Measurements from ENCODE around the gene AVEN.
"Not testable (repeated sequence)": the region's sequence is repeated elsewhere in the genome, so short reads cannot be mapped to it uniquely, and the experiment has no call there.

Gene AVEN

GRCh38 chr15:34043813-34044212, 4.8 kb upstream of the AVEN start:
- in situ Hi-C loops (cut with MboI; ENCODE audit: low pct_unique_long_range_greater_than_20kb, low sequenced_read_pairs): no loop called here
- no peak for DNase-seq

- DNase-seq: no peak
- in situ Hi-C loops (cut with MboI; ENCODE audit: low pct_unique_long_range_greater_than_20kb, low sequenced_read_pairs): no loop called here
Measured at GRCh38 chr15:34043391-34043790, 4.4 kb upstream of the AVEN start.

DNA sequence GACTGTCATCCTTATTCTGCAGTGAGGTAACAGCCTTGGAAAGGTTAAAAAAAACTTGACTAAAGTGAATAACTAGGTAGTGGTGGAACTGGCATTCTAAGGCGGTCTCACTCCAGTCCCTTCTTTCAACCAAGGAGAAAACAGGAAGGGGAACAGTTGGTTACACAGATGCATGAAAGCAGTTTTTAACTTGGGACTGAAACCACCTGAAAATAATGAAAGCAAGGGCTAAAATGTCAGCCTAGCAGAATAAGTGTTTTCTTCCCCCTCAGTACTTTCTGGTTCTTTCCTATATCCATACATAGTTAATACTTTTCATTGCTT, 748 bp upstream of the AVEN start:
- DNase-seq: peak; percentile 61
- in situ Hi-C loops (cut with MboI; ENCODE audit: low pct_unique_long_range_greater_than_20kb, low sequenced_read_pairs): no loop called here

DNA sequence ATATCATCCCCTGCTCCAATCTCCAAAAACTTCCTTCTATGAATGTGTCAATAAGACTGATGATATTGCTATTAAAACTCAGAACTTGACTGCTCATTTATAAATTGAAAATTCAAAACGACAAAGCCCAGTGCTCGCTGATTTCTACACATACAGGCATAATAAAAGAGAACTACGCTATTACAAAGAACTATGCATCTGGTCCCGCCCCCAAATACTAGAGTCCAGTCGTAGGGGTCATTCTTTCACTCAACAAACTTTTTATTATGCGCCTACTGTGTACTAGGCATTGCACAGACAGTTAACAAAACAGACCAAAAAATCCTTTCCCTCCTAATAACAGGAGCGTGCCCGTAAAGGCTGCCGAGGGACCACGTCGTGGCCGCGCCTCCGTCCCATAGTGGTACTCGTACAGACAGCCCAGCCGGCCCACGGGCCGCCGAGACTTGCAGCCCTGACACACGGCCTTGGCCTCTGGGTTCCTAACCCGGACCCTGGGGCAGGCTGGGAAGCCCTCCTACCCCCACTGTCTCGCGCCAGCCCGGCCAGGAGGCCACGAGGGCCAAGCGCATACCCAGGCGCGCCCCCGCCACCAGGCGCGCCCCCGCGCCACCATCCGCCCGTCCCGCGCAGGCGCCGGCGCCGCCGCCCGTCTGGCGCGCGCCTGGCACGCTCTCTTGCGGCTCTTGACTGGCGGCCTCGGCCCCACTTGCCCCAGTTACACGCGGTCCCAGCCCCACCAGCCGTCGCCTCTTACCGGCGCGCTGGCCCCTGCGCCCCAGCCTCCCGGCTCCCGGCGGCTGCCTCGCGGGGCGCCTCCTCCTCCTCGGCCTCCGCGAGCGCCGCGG, 757 bp downstream of the AVEN start:
- in situ Hi-C loops (cut with MboI; ENCODE audit: low pct_unique_long_range_greater_than_20kb, low sequenced_read_pairs): no loop called here
- peak; percentile 72 for DNase-seq

- DNase-seq: no peak
- in situ Hi-C loops (cut with MboI; ENCODE audit: low pct_unique_long_range_greater_than_20kb, low sequenced_read_pairs): no loop called here
Measured at GRCh38 chr15:34031987-34032760, 6.8 kb downstream of the AVEN start.

- in situ Hi-C loops (cut with MboI; ENCODE audit: low pct_unique_long_range_greater_than_20kb, low sequenced_read_pairs): no loop called here
- no peak for DNase-seq
Measured at GRCh38 chr15:34027606-34028005, 11.4 kb downstream of the AVEN start.

DNA sequence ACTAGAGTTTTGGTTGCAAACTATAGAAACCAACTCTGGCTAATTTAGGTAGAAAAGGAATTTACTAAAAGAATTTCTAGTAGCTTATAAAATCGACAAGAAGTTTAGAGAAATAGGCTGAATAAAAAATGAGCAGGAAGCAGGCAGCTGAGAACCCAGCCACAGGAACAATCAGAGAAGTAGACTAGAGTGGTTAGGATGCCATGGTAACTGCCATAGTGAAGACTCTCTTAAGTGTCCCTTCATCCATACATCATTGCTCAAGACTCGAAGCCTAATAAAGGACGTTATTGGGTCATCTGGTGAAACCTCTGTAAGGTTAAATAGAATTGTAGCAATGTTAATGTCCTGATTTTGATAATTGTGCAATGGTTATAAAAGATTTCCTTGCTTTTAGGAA, 13.8 kb downstream of the AVEN start:
- in situ Hi-C loops (cut with MboI; ENCODE audit: low pct_unique_long_range_greater_than_20kb, low sequenced_read_pairs): no loop called here

GRCh38 chr15:34023907-34024306, 15.1 kb downstream of the AVEN start:
- no peak for DNase-seq
- in situ Hi-C loops (cut with MboI; ENCODE audit: low pct_unique_long_range_greater_than_20kb, low sequenced_read_pairs): no loop called here

More for the DNA sequence above, 13.8 kb downstream of the AVEN start:
- no peak for DNase-seq

- DNase-seq: no peak
- in situ Hi-C loops (cut with MboI; ENCODE audit: low pct_unique_long_range_greater_than_20kb, low sequenced_read_pairs): no loop called here
Measured at GRCh38 chr15:34019369-34019990, 19.5 kb downstream of the AVEN start.

DNA sequence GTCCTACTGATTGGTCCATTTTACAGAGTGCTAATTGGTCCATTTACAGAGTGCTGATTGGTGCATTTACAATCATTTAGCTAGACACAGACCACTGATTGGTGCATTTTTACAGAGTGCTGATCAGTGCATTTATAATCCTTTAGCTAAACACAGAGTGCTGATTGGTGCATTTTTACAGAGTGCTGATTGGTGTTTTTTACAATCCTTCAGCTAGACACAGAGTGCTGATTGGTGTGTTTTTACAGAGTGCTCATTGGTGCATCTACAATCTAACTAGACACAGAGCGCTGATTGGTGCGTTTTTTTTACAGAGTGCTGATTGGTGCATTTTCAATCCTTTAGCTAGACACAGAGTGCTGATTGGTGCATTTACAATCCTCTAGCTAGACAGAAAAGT, 20.3 kb downstream of the AVEN start:
- DNase-seq; in situ Hi-C loops (cut with MboI; ENCODE audit: low pct_unique_long_range_greater_than_20kb, low sequenced_read_pairs): not testable (repeated sequence)

DNA sequence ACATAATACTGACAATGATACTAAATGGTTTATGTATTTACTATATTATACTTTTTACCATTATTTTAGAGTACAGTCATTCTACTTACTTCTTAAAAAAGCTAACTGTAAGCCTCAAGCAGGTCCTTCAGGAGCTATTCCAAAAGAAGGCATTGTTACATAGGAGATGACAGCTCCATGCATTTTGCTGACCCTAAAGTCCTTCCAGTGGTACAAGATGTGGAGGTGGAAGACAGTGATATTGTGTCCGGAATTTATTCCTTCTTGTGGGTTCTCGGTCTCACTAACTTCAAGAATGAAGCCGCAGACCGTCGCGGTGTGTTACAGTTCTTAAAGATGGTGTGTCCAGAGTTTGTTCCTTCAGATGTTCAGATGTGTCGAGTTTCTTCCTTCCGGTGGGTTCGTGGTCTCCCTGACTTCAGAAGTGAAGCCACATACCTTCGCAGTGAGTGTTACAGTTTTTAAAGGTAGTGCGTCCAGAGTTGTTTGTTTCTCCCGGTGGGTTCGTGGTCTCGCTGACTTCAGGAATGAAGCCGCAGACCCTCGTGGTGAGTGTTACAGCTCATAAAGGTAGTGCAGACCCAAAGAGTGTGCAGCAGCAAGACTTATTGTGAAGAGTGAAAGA, 20.9 kb downstream of the AVEN start:
- in situ Hi-C loops (cut with MboI; ENCODE audit: low pct_unique_long_range_greater_than_20kb, low sequenced_read_pairs): no loop called here

GRCh38 chr15:34014556-34014955, 24.4 kb downstream of the AVEN start:
- DNase-seq: no peak
- in situ Hi-C loops (cut with MboI; ENCODE audit: low pct_unique_long_range_greater_than_20kb, low sequenced_read_pairs): no loop called here

More for the DNA sequence above, 20.9 kb downstream of the AVEN start:
- DNase-seq: no peak

- in situ Hi-C loops (cut with MboI; ENCODE audit: low pct_unique_long_range_greater_than_20kb, low sequenced_read_pairs): no loop called here
- DNase-seq: no peak
Measured at GRCh38 chr15:34013746-34014145, 25.3 kb downstream of the AVEN start.

GRCh38 chr15:34012461-34013028, 26.5 kb downstream of the AVEN start:
- in situ Hi-C loops (cut with MboI; ENCODE audit: low pct_unique_long_range_greater_than_20kb, low sequenced_read_pairs): no loop called here
- no peak for DNase-seq

GRCh38 chr15:34011481-34011880, 27.5 kb downstream of the AVEN start:
- in situ Hi-C loops (cut with MboI; ENCODE audit: low pct_unique_long_range_greater_than_20kb, low sequenced_read_pairs): no loop called here

GRCh38 chr15:34010921-34011320, 28.1 kb downstream of the AVEN start:
- in situ Hi-C loops (cut with MboI; ENCODE audit: low pct_unique_long_range_greater_than_20kb, low sequenced_read_pairs): no loop called here
- DNase-seq: no peak

More at GRCh38 chr15:34011481-34011880, 27.5 kb downstream of the AVEN start:
- no peak for DNase-seq

DNA sequence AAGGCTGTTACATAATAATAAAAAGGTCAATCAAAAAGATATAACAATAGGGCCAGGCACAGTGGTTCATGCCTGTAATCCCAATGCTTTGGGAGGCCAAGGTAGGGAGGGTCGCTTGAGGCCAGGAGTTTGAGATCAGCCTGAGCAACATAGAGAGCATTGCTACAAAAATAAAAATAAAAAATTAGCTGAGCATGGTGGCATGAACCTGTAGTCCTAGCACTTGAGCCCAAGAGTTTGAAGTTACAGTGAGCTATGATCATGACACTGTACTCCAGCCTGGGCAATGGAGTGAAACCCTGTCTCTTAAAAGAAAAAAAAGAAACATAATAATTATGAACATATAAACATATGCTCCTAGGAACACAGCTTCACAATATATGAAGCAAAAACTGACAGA, 29.3 kb downstream of the AVEN start:
- in situ Hi-C loops (cut with MboI; ENCODE audit: low pct_unique_long_range_greater_than_20kb, low sequenced_read_pairs): no loop called here
- DNase-seq: no peak

DNA sequence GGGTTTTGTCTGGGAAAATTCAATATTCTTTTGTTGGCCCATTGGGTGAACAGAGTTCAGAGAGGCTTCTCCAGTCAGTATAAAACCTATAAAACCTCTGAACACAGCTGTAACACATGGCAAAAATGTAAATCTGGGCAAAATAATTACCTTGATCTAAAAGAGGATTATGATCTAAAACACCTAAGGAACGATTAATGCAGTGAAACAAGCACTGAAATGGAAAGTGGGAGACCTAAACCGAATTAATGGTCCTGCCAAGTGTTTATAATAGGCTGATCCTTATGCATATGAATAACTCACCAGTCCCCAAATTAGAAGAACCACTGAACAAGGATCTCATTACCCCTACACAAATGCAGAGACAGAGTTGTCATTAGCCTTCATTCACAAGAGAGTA, 32.6 kb downstream of the AVEN start:
- in situ Hi-C loops (cut with MboI; ENCODE audit: low pct_unique_long_range_greater_than_20kb, low sequenced_read_pairs): no loop called here
- DNase-seq: no peak

DNA sequence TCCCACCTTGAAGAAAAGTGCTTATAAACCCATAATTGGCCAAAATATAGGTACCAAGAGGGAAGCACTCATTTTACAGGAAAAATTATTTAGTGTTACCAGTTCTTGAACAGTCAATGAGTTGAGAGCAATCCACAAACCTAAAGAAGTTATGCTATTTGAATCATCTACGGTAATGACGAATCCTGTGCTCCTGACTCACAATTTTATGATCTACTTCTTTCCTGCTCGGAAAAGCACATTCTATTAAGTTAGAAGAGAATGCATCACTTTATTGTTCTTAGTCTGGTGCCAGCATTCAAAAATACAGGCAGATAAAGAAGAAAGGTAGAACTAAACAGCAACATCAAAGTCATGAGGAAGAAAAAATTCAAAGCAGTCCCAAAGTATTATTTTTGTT, 37.5 kb downstream of the AVEN start:
- no peak for DNase-seq
- in situ Hi-C loops (cut with MboI; ENCODE audit: low pct_unique_long_range_greater_than_20kb, low sequenced_read_pairs): no loop called here
